ENCODE measurements around the gene ZNF883. TPM values are rescaled to one million over a fixed set of nuclear protein-coding genes. Genes with fewer than 3 reads are reported as not detected.

ZNF883 gene
- total RNA-seq, 2 experiments from 2014 or later = 0.30 to 0.31 TPM

- peaks cover 38% of the 10 kb centered on the region for H3K9me3 Mint-ChIP-seq
- POLR2A ChIA-PET = no interaction called here
- no peak for TF ChIP-seq CTCF (IDR thresholded peaks at IDR 0.05)
- H3K4me1 ChIP-seq (ENCODE audit: insufficient read depth, low read length) = no peaks in the 10 kb centered on the region
- peaks cover 62% of the 10 kb centered on the region for H3K36me3 Mint-ChIP-seq (ENCODE audit: low read depth)
- H3K4me1 Mint-ChIP-seq (ENCODE audit: low read depth) = no peaks in the 10 kb centered on the region
- no peak overlapping the region for H3K4me3 Mint-ChIP-seq
- H3K27me3 Mint-ChIP-seq = no peaks in the 10 kb centered on the region
- no peak overlapping the region for H3K27ac Mint-ChIP-seq
- no peaks in the 10 kb centered on the region for H3K36me3 ChIP-seq (ENCODE audit: insufficient read depth, low read length)
- H3K27me3 ChIP-seq (ENCODE audit: control insufficient read depth in 1 of 2, insufficient read depth in 2 of 2, low read length in 2 of 2) = no peaks in the 10 kb centered on the region
- H3K27ac ChIP-seq (ENCODE audit: low read depth in 1 of 2, low read length in 2 of 2) = no peak overlapping the region
- ATAC-seq (ENCODE audit: poor library complexity) (no peak), DNase-seq (no peak)
- H3K9me3 ChIP-seq (ENCODE audit: control insufficient read depth in 1 of 2, insufficient read depth in 1 of 2, low read length in 2 of 2) = peaks cover 22 to 74% of the 10 kb centered on the region in 2 experiments
- CTCF ChIA-PET = no interaction called here
- intact Hi-C loops (cut with DNase I, micrococcal nuclease) = no loop called here
- H3K4me3 ChIP-seq (ENCODE audit: low read length) = no peak overlapping the region
Observed at GRCh38 chr9:112997236-112997941, 14.6 kb downstream of the ZNF883 start.

GRCh38 chr9:112971415-112971814 is 40.6 kb downstream of the ZNF883 start:
- Histone ChIP-seq H3K27me3 (ENCODE audit: control insufficient read depth in 1 of 2, insufficient read depth in 2 of 2, low read length in 2 of 2) (no peaks in the 10 kb centered on the region), H3K36me3 (ENCODE audit: insufficient read depth, low read length) (no peaks in the 10 kb centered on the region), H3K4me1 (ENCODE audit: insufficient read depth, low read length) (no peaks in the 10 kb centered on the region), H3K4me3 (ENCODE audit: low read length) (no peak overlapping the region), H3K27ac (ENCODE audit: low read depth in 1 of 2, low read length in 2 of 2) (no peak overlapping the region), H3K9me3 (ENCODE audit: control insufficient read depth in 1 of 2, insufficient read depth in 1 of 2, low read length in 2 of 2) (peaks cover 4 to 5% of the 10 kb centered on the region in 2 experiments)
- POLR2A ChIA-PET = no interaction called here
- H3K36me3 Mint-ChIP-seq (ENCODE audit: low read depth) = no peaks in the 10 kb centered on the region
- CTCF ChIA-PET = no interaction called here
- peaks cover 4% of the 10 kb centered on the region for H3K9me3 Mint-ChIP-seq
- ATAC-seq (ENCODE audit: poor library complexity) (no peak), DNase-seq (peak in 1 of 14 experiments; percentile 4)
- no peaks in the 10 kb centered on the region for H3K4me1 Mint-ChIP-seq (ENCODE audit: low read depth)
- H3K27ac Mint-ChIP-seq = no peak overlapping the region
- H3K4me3 Mint-ChIP-seq = no peak overlapping the region
- intact Hi-C loops (cut with DNase I, micrococcal nuclease) = no loop called here
- peaks cover 36% of the 10 kb centered on the region for H3K27me3 Mint-ChIP-seq
- TF ChIP-seq CTCF (IDR thresholded peaks at IDR 0.05) = no peak

GRCh38 chr9:112970939-112971338 is 41.1 kb downstream of the ZNF883 start:
- H3K9me3 Mint-ChIP-seq = peaks cover 4% of the 10 kb centered on the region
- CTCF ChIA-PET = no interaction called here

More at GRCh38 chr9:112970939-112971338, 41.1 kb downstream of the ZNF883 start:
- no peak for TF ChIP-seq CTCF (IDR thresholded peaks at IDR 0.05)
- Mint-ChIP-seq H3K4me3 (no peak overlapping the region), H3K27me3 (peaks cover 34% of the 10 kb centered on the region), H3K27ac (no peak overlapping the region), H3K36me3 (ENCODE audit: low read depth) (no peaks in the 10 kb centered on the region), H3K4me1 (ENCODE audit: low read depth) (no peaks in the 10 kb centered on the region)
- POLR2A ChIA-PET = no interaction called here
- Histone ChIP-seq H3K36me3 (ENCODE audit: insufficient read depth, low read length) (no peaks in the 10 kb centered on the region), H3K4me1 (ENCODE audit: insufficient read depth, low read length) (no peaks in the 10 kb centered on the region), H3K9me3 (ENCODE audit: control insufficient read depth in 1 of 2, insufficient read depth in 1 of 2, low read length in 2 of 2) (peaks cover 0 to 5% of the 10 kb centered on the region in 2 experiments), H3K27me3 (ENCODE audit: control insufficient read depth in 1 of 2, insufficient read depth in 2 of 2, low read length in 2 of 2) (no peaks in the 10 kb centered on the region), H3K27ac (ENCODE audit: low read depth in 1 of 2, low read length in 2 of 2) (no peak overlapping the region), H3K4me3 (ENCODE audit: low read length) (no peak overlapping the region)
- ATAC-seq (ENCODE audit: poor library complexity) (no peak), DNase-seq (no peak)
- intact Hi-C loops (cut with DNase I, micrococcal nuclease) = no loop called here
